ENCODE results near the gene SCCPDH.

The SCCPDH gene

GRCh38 chr1:246779561-246780175 lies 55.5 kb downstream of the SCCPDH start:
- no peak for TF ChIP-seq POLR2A (IDR thresholded peaks at IDR 0.05; ENCODE audit: low read depth, low read length)
- DNase-seq (ENCODE audit: insufficient read length, low spot score) (no peak), FAIRE-seq (no peak)

- TF ChIP-seq POLR2A (IDR thresholded peaks at IDR 0.05; ENCODE audit: low read depth, low read length) = no peak
- DNase-seq (ENCODE audit: insufficient read length, low spot score) (no peak), FAIRE-seq (no peak)
Observed at GRCh38 chr1:246780264-246780663, 56.1 kb downstream of the SCCPDH start.

- TF ChIP-seq POLR2A (IDR thresholded peaks at IDR 0.05; ENCODE audit: low read depth, low read length) = no peak
- DNase-seq (ENCODE audit: insufficient read length, low spot score) (no peak), FAIRE-seq (no peak)
Observed at GRCh38 chr1:246781212-246781611, 57.0 kb downstream of the SCCPDH start.

- FAIRE-seq = no peak
Observed at GRCh38 chr1:246782120-246782900, 58.1 kb downstream of the SCCPDH start.

GRCh38 chr1:246784621-246785493 lies 60.6 kb downstream of the SCCPDH start:
- no peak for TF ChIP-seq POLR2A (IDR thresholded peaks at IDR 0.05; ENCODE audit: low read depth, low read length)
- no peak for FAIRE-seq
- peak; percentile 23 for DNase-seq (ENCODE audit: insufficient read length, low spot score)

More at GRCh38 chr1:246782120-246782900, 58.1 kb downstream of the SCCPDH start:
- peak; percentile 73 for DNase-seq (ENCODE audit: insufficient read length, low spot score)
- no peak for TF ChIP-seq POLR2A (IDR thresholded peaks at IDR 0.05; ENCODE audit: low read depth, low read length)

GRCh38 chr1:246785494-246786111 lies 61.4 kb downstream of the SCCPDH start:
- DNase-seq (ENCODE audit: insufficient read length, low spot score) = peak; percentile 23
- TF ChIP-seq POLR2A (IDR thresholded peaks at IDR 0.05; ENCODE audit: low read depth, low read length) = no peak

GRCh38 chr1:246786606-246787238 lies 62.5 kb downstream of the SCCPDH start:
- DNase-seq (ENCODE audit: insufficient read length, low spot score) (no peak), FAIRE-seq (no peak)
- TF ChIP-seq POLR2A (IDR thresholded peaks at IDR 0.05; ENCODE audit: low read depth, low read length) = no peak

More at GRCh38 chr1:246785494-246786111, 61.4 kb downstream of the SCCPDH start:
- FAIRE-seq = no peak

GRCh38 chr1:246787781-246788513 lies 63.7 kb downstream of the SCCPDH start:
- no peak for TF ChIP-seq POLR2A (IDR thresholded peaks at IDR 0.05; ENCODE audit: low read depth, low read length)
- no peak for FAIRE-seq
- no peak for DNase-seq (ENCODE audit: insufficient read length, low spot score)

GRCh38 chr1:246788895-246789338 lies 64.7 kb downstream of the SCCPDH start:
- DNase-seq (ENCODE audit: insufficient read length, low spot score) = no peak
- no peak for FAIRE-seq
- no peak for TF ChIP-seq POLR2A (IDR thresholded peaks at IDR 0.05; ENCODE audit: low read depth, low read length)

- no peak for TF ChIP-seq POLR2A (IDR thresholded peaks at IDR 0.05; ENCODE audit: low read depth, low read length)
- DNase-seq (ENCODE audit: insufficient read length, low spot score) = no peak
- no peak for FAIRE-seq
Observed at GRCh38 chr1:246789454-246790339, 65.5 kb downstream of the SCCPDH start.

- no peak for DNase-seq (ENCODE audit: insufficient read length, low spot score)
- FAIRE-seq = no peak
- TF ChIP-seq POLR2A (IDR thresholded peaks at IDR 0.05; ENCODE audit: low read depth, low read length) = no peak
Observed at GRCh38 chr1:246790364-246790763, 66.2 kb downstream of the SCCPDH start.

GRCh38 chr1:246790833-246791232 lies 66.6 kb downstream of the SCCPDH start:
- TF ChIP-seq POLR2A (IDR thresholded peaks at IDR 0.05; ENCODE audit: low read depth, low read length) = no peak
- no peak for FAIRE-seq
- no peak for DNase-seq (ENCODE audit: insufficient read length, low spot score)
